ENCODE measurements around the gene SLCO2B1.
A peak's percentile ranks its signal among the peaks of the same experiment; 100 is the strongest.

Gene SLCO2B1

DNA sequence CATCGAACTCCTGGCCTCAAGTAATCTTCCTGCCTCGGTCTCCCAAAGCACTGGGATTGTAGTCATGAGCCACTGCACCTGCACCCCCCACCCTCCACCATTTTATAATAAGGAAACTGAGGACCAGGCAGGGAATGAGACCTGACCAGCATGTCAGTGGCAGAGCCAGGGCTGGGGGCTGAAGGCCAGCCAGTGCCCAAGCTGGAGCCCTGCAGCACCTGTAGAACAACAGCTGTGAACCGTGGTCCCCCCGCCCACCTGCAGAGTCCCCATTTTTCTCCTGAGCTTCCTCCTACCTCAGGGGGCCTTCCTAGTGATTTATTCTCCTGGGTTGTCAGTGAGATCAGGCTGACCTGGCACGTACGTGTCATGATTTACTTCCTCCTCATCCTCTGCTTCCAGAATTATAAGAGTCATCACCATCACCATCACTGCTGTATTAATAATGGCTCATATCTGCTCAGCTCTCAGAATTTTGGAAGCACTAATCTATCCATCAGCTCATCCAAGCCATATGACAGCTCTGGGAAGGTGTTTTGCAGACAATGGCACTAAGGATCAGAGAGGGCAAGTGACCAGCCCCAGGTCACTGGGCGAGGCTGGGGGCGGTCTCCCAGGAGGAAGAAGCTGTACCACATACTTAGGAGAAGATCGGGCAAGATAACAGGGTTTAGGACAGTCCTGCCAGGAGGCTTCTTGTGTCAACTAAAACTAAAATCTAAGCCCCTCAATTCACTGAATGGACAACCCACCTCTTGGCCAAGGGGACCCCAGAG, 5.5 kb upstream of the SLCO2B1 start:
- FAIRE-seq: no peak
- DNase-seq (ENCODE audit: insufficient read length, low spot score): no peak

DNA sequence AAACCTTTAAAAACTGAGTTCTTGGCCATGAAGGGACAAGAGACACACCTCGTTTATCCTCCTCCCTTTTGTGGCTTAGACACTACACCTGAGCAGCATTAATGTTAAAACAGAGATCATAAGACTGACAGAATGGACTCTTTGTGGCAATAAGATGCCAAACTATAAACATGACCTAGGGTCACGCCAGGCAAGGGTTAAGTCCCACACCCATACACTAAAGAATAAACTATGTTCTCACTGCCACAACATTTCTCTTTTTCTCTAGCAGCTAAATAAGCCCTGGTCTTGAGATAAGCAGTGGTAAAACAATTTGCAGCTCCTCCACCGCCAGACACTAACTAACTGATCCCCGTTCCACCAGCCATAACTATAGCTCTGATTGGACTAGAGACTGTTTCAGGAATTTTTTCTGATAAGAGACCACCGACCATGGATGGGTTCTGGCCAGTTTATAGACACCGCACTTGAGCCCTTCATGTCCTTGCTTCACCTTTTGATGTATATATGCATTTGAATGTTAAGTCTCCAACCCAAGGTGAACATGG, 4.9 kb upstream of the SLCO2B1 start:
- DNase-seq (ENCODE audit: insufficient read length, low spot score) (no peak), FAIRE-seq (no peak)

DNA sequence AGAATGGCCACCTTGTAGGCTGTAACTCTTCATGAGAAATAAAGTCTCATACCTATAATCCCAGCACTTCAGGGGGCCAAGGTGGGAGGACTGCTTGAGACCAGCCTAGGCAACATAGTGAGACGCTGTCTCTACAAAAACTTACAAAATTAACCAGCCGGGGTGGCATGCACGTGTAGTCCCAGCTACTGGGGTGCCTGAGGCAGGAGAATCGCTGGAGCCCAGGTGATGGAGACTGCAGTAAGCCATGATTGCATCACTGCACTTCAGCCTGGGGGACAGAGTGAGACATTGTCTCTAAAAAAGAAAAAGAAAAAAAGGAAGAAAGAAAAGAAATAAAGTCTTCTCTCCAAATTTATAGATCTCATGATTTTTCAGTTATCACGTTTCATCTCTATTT, 4.2 kb upstream of the SLCO2B1 start:
- FAIRE-seq (no peak), DNase-seq (ENCODE audit: insufficient read length, low spot score) (no peak)

DNA sequence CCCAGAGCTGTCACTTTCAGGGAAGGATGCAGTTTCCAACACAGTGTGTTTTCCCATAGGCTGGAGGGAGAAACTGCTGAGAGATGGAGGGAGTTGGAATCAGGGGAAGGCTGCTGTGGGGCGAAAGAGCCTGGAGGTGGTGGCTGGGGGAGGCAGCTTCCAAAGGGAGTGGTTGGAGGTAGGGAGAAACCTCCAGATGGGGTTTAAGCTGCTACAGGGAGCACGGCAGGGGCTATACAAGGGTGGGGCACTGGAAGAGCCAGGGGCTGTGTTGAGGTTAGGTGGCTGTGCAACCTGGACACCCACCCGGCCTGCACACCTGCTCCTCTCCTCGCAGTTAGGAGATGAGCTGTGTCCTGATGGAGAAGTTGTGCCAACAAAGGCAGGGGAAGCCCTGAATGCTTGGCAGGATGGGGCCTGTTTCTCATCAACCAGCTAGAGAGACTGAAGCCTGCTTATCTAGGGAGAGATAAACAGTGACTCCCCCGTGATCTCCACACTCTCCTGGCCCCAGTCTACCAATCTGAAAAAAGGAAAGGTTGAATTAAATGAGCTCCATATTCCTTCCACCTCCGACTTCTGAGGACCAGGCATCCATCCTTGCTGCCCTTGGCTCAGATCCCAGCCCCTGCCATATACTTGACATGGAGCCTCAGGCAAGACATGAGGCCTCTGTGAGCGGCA, 3.6 kb upstream of the SLCO2B1 start:
- no peak for FAIRE-seq
- no peak for DNase-seq (ENCODE audit: insufficient read length, low spot score)

DNA sequence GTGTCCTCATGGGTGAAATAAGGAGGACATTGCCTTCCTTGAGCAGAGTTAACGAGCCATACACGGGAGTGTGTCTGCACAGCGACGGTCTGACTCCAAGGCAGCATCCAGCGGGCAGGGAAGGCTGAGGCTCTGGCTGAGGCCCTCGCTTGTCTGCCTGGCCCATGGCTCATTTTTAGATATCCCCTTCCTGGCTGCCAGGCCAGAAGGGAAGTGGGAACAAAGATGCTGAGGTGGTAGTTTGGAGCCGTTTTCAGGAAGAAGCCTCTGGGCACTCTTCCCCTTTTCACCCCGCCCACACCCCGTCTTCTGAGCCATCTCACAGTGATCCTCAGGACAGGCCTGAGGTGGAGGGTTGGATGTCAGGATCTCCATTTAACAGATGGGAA, 3.0 kb upstream of the SLCO2B1 start:
- FAIRE-seq (no peak), DNase-seq (ENCODE audit: insufficient read length, low spot score) (no peak)

DNA sequence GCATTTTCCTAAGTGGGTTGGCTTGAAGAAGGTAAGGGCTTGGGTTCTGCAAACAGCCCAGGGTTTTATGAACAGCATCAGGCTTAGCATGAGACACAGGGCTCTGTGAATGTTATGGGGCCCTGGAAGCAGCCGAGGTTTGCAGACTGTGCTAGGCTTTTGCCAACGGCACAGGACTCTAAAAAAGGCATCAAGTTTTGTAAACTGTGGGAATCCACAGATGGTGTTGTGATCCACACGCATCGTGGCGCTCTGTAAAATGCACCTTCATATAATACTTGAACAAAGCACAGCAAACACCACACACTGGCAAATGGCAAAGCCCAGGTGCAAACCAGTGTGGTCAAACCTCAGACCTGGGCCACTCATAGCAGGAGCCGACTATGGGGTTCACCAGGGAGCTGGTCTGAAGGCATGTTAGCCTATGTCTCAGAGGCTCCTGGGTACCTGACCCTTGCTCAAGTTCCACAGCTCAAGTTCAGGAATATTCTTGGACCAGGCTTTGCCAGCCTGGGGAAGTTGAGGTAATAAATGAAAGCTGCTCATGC, 2.4 kb upstream of the SLCO2B1 start:
- FAIRE-seq: no peak
- DNase-seq (ENCODE audit: insufficient read length, low spot score): no peak

DNA sequence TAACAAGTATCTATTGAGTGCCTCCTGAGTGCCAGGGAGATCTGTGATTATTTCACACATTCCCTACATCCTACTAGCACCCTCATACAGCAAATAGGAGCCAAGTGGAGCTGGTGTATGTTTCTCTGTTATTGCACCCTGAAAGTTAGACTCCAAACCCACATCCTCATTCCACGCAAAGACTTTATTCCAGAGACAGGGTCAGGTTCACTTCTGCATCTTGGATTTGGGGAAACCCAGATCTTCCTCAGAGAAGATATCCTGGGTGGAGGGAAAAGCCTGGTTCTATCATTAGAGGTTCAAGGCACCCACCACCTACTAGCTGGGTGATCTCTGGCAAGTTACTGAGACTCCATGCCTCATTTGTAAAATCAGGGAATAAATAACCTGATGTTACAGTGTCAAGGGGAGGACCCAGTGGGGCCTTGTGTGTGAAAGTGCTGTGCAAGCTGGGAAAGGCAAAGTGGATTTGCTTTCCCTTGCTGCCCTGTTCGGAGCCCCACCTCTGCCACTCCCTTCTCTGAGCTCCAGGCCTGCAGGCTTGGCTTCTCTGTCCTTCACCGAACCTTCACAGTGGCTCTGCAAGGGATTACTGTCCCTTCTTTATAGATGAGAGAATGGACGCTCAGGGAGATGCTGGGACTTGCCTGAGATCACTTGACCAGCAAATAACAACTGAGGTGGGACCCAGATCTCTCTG, 991 bp upstream of the SLCO2B1 start:
- DNase-seq (ENCODE audit: insufficient read length, low spot score): no peak
- no peak for FAIRE-seq

DNA sequence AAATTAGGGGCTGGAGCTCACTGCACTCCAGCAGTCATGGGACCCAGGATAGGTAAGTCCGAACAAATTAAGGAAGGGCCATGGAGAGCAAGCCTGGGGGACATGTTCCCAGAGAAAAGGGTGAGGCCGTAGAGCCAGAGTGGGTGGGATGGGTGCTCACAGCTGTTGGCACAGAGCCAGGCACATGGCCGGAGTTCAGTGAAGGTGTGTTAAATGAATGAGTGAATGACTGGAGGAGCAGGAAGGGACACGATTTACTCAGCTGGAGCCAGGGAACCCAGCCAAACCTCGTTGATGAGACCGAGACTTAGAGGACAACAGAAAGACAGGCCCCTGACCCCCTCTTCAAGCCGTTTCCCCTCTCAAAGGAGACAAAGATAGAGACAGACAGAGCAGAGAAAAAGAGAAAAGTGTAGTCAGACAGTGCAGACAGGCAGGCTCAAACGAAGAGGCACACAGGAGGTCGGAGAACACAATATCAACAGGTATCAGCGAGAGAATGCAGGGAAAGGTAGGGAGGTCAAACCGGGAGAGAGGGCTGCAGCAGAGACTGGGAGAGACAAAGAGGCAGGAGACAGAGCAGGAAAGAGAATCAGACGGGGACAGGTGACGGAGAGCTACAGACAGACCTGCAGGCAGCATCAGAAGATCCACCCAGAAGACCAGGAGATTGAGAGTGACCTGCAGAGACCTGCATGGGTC, 590 bp downstream of the SLCO2B1 start:
- DNase-seq (ENCODE audit: insufficient read length, low spot score): no peak
- no peak for FAIRE-seq

DNA sequence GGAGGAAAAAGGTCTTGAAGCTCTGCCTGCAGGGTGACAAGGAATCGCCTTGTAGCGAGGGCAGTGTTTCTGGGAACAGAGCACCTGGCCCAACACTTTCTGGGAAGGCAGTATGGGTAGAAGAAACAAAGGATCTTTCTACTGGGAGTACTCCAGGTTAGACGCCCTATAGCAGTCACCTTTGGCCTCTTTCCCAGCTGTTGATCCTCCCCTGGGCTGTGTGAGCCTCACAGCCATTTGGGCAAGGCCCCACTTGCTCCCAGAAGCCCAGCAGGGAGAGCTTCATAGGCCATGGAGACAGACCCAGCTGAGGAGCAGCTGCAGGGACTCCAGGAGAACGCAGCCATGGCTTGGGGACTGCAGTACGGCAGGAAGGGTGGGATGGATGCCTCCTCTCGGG, 1.2 kb downstream of the SLCO2B1 start:
- FAIRE-seq: no peak
- DNase-seq (ENCODE audit: insufficient read length, low spot score): no peak

DNA sequence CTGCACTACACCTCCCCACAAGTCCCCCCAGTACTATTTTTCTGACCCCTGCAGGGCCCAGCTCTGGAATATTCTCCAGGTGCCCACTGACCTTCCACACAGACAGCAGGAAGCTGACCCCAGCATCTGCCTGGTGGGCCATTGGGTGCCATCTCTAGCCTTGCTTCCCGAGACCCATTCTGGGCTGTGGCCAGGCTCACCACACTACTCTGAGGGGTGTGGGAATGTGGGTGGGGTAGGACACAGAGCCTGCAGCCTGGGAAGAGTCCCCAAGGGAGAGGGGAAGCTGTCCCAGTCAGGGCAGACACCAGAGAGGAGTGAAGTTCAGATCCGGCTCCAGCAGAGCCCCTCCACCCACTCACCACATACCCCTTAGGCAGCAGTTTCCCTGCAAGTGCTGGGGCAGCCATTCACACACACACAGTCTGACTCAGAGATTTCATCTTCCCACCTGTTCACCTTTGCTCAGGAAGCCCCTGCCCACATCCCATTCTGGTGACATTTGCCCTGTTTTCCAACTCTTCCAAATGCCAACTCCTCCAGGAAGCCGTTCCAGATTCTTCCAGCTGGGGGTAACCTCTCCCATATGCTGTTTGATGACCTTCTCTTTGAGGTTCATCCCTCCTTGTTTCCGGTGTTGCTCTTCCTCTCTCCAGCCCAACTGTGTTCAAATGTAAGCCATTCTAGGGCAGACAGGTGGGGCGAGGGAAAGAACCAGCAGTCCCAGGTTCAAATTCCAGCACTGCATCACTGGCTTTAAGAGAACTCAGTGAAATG, 1.9 kb downstream of the SLCO2B1 start:
- no peak for FAIRE-seq

DNA sequence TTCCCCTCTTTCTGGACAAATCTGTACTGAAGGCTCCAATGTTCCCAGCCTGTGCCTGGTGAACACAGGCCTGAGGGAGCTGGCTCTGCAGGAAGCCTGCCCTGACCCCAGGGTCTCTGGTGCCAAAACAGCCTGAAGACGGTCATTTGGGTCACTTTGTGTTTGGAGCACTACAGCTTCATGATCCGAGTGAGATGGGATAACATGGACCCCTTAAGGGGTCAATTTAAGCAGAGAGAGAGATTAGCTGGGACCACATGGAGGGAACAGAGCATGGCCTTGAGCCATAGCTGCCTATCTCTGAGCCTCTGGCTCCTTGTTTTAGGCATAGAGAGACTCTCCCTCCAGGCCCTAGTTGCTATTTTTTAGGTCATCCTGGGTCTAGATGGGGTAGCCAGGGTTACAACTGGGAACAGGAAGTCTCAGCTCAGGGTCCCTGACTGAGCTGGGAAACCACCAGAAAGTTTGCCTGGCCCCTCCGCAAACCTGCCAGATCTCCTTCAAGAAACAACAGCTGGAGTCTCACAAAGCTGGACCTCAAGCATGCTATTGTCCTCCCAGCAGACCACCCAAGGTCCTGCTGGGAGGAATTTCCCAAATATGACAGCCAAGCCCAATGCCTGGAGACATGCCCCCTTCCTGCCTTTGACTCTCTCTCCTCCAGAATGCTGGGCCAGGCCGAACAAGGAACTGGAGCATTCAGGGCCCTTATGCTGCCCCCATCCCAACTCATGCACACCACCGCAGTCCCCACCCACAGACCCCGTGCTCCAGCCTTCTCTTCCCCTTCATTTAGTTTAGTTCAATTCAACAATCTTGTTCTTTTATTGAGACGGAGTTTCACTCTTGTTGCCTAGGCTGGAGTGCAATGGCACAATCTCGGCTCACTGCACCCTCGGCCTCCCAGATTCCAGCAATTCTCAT, 4.0 kb downstream of the SLCO2B1 start:
- DNase-seq (ENCODE audit: insufficient read length, low spot score) (no peak), FAIRE-seq (no peak)

More for the DNA sequence above, 1.9 kb downstream of the SLCO2B1 start:
- DNase-seq (ENCODE audit: insufficient read length, low spot score): no peak

DNA sequence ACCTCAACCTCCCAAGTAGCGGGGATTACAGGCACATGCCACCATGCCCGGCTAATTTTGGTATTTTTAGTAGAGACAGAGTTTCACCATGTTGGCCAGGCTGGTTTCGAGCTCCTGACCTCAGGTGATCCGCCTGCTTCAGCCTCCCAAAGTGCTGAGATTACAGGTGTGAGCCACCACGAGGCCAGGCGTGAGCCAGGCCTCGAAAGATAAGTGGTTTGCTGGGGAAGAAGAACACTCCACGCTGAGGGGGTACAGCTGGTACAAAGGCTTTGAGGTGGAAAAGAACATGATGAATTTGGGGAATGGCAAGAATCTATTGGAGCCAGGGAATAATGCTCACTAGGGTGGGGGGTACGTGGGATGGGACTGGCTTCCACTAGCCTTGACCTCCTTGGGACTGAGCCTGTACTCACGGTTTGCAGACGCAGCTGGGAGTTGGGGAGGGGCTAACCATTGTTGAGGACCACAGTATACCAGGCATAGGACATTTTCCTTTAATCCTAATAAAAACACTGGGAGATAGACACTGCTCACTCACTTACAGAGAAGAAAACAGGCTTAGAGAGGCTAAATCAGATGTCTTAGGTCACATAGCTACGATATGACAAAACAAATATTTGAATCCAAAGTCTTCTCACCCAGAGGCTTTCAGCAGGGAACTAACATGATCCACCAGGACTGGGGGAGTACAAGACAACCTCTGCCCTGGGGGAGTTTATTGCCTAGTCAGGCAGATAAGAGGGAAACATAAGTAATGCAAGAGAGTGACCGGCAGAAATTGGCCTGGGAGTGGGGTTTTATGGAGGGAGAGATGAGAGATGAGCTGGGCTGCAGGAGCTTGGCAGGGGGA, 4.9 kb downstream of the SLCO2B1 start:
- FAIRE-seq: peak; percentile 75
- peak; percentile 53 for DNase-seq (ENCODE audit: insufficient read length, low spot score)

DNA sequence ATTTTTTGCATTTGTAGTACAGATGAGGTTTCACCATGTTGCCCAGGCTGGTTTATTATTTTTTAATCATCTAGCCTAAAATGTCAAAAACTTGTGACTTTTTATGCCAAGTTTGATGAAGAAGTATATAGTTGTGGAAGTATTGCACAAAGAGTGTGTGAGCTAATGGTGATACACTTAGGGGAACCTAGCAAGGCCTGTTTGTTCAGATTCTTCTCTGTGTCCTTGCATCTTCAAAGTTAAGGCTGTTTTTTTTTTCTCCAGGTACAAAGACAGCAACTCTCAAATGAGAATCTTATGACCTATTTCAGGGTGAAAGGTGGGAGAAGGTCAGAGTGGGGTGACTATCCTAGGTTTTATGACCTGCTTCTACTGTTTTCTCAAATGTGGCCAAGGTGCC, 7.3 kb downstream of the SLCO2B1 start:
- FAIRE-seq: no peak
- DNase-seq (ENCODE audit: insufficient read length, low spot score): no peak

DNA sequence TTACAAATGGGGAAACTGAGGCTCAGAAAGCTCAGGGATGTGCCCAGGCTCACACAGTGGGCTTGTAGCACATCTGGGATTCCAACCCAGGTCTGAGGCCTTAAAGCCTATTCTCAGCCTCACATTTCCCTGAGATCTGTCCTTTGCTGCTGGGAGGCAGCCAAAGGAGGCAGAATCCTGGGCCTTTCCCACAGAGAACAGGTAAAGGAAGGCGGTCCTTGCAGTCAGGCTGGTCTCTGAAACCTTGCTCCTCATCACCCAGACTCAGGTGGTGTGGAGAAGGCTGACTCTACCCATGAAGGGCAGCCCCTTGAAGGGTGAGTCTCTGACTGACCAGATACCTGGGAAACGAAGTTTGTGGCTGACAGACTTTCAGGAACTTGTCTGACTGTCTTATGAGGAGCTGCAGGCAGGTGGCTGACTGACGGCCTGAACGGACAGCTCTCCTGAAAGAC, 7.8 kb downstream of the SLCO2B1 start:
- DNase-seq (ENCODE audit: insufficient read length, low spot score): no peak
- FAIRE-seq: no peak

DNA sequence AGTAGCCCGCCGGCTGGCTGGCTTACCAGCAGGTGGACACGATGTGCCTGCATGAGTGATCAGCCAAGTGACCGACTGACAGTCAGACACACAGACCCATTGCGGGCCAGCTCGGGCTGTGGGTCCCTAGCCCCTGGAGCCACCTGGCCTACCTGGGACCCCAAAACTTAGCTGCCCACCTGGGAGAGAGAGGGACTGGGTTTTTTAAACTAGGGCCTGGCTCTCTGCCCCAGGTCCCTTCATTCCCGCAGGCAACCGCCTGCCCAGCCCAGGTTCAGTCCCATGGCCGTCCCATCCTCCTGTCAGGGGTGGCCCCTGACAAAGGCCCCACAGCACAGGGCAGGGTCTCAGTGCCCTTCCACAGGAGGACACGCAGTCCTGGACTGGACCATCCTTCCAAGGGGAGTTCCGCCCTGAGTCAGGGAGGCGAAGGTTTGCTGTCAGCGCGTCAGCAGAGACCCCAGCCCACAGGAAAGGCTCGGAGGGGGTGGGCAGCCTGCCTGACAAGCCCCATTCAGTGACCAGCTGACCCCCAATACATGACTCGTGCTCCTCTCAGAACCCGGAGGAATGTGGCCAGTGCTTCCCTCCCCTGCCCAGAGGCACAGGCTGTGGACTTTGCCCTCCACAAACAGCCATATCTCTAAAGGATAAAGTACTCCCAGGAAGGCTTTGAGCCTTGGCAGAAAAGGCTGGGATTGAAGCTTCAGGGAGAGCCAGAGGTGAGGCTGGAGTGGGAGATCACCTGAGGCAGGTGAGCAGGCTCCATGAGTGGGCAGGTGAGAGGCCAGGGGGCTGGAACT, 8.4 kb downstream of the SLCO2B1 start:
- FAIRE-seq: no peak
- no peak for DNase-seq (ENCODE audit: insufficient read length, low spot score)

DNA sequence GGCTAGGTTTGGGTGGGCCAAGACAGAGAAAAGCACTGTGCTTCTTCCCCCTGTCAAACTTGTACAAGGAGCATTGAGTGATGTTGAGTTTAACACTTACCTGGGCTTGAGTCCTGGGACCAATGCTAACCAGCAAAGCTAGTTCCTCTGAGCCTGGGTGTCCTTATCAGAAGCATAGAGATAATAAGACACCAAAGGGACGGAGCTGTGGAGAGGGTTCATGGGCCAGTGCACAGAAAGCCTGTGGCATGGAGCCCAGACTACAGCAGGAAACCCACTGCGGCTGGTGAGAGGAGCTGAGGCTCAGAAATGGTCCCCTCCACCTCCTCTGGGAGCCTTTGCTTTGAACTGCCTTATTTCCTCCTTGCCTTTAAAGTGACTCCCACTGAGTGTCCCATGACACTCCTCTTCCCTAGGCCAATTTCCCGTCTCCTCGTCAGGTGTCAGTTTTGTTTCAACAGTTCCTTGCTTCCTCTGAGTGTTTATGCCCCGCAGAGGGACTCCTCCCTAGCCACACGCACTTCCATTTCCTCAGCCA, 9.4 kb downstream of the SLCO2B1 start:
- DNase-seq (ENCODE audit: insufficient read length, low spot score) (no peak), FAIRE-seq (no peak)

DNA sequence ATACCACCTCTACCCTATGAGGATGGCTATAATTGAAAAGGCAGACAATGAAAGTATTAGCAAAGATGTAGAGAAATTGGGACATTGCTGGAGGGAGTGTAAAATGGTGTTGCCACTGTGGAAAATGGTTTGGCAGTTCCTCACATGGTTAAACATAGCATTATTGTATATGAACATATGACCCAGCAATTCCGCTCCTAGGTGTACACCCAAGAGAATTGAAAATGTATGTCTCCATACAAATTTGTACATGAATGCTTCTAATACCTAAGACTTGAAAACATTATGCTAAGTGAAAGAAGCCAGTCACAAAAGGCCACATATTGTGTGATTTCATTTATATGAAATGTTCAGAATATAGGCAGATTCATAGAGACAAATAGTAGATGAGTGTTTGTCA, 10.0 kb downstream of the SLCO2B1 start:
- FAIRE-seq: no peak

More for the DNA sequence above, 10.0 kb downstream of the SLCO2B1 start:
- DNase-seq (ENCODE audit: insufficient read length, low spot score): no peak
